Natural killer cell (primary cell): ENCODE measurements around the gene ARID1B. TPM values are rescaled to one million over a fixed set of nuclear protein-coding genes. Genes with fewer than 3 reads are reported as not detected.

ENCODE experiments used
- ATAC-seq, 3 donors: fragments of 150-1000 bp in 2 of 3; fragments of 200-7000 bp in 1 of 3; cut with Tn5 transposase; 1 replicate in 1 of 3; 2 replicates in 2 of 3; pipeline ENCODE4 v1.10.0; 2021; ENCODE audit warnings: mild to moderate bottlenecking in 2 of 3, moderate library complexity in 2 of 3
- DNase-seq, 2 donors: peaks; one replicate each; pipeline versions ENCODE4 v3.0.0 to v3.0.0-alpha.2; 2013 to 2021; ENCODE audit warnings: mixed read lengths in 1 of 2
- H3K27ac ChIP-seq: one replicate; pipeline ENCODE4 v1.5.1; 2013; ENCODE audit warnings: mild to moderate bottlenecking, low read length
- H3K27me3 ChIP-seq: one replicate; pipeline ENCODE4 v1.6.1; 2013; ENCODE audit warnings: low read length; ENCODE audit not compliant: control insufficient read depth, insufficient read depth
- H3K36me3 ChIP-seq: one replicate; pipeline ENCODE4 v1.6.1; 2013; ENCODE audit warnings: low read length; ENCODE audit not compliant: control insufficient read depth, insufficient read depth
- H3K4me1 ChIP-seq: one replicate; pipeline ENCODE4 v1.6.1; 2013; ENCODE audit warnings: low read length; ENCODE audit not compliant: control insufficient read depth, insufficient read depth
- H3K4me3 ChIP-seq: one replicate; pipeline ENCODE4 v1.5.1; 2013; ENCODE audit warnings: low read length
- H3K9me3 ChIP-seq: one replicate; pipeline ENCODE4 v1.6.1; 2013; ENCODE audit warnings: low read length; ENCODE audit not compliant: control insufficient read depth, insufficient read depth
- H3K27ac Mint-ChIP-seq, 2 donors: one replicate each; pipeline ENCODE4 v1.8.0; 2022; ENCODE audit warnings: mild to moderate bottlenecking in 2 of 2, mixed read lengths in 2 of 2, moderate library complexity in 1 of 2
- H3K27me3 Mint-ChIP-seq, 2 donors: one replicate each; pipeline ENCODE4 v1.8.0; 2022; ENCODE audit warnings: low read depth in 2 of 2, mixed read lengths in 2 of 2
- H3K36me3 Mint-ChIP-seq: one replicate; pipeline ENCODE4 v1.8.0; 2022; ENCODE audit warnings: mixed read lengths
- H3K4me1 Mint-ChIP-seq, 2 donors: one replicate each; pipeline ENCODE4 v1.8.0; 2022; ENCODE audit warnings: mixed read lengths in 2 of 2
- H3K4me3 Mint-ChIP-seq: one replicate; pipeline ENCODE4 v1.8.0; 2022; ENCODE audit warnings: mild to moderate bottlenecking, moderate library complexity, mixed read lengths
- H3K9me3 Mint-ChIP-seq, 2 donors: one replicate each; pipeline ENCODE4 v1.8.0; 2022; ENCODE audit warnings: mixed read lengths in 2 of 2
- whole genome bisulfite sequencing: methylation state at CpG from one replicate; pipeline ENCODE4 v1.1.7; 2013; ENCODE audit warnings: missing lambda C conversion rate; ENCODE audit not compliant: insufficient coverage; 5-methylcytosine and 5-hydroxymethylcytosine counted together
- intact Hi-C: fragments of 100-400 bp; cut with micrococcal nuclease; formaldehyde crosslinking; loops from one replicate; pipeline ENCODE4 v1.14.2; 2022
- total RNA-seq, 4 donors: library from RNA; stranded (reverse); fragments of 120-200 nt in 1 of 4; gene quantifications; one replicate each; pipeline versions ENCODE4 v1.2.3 to v1.2.4, GENCODE V29; 2013 to 2022
- TF ChIP-seq, protein P1 (sequence below): fragments of 200-600 bp; IDR thresholded peaks from one replicate; pipeline ENCODE4 v1.8.0; 2022; ENCODE audit warnings: antibody characterized with exemption

ARID1B gene
- total RNA-seq, 3 donors from 2014 or later (not counting 1 experiment from before 2014, with no cell fraction given) = 180 to 201 (median 189) TPM

DNA sequence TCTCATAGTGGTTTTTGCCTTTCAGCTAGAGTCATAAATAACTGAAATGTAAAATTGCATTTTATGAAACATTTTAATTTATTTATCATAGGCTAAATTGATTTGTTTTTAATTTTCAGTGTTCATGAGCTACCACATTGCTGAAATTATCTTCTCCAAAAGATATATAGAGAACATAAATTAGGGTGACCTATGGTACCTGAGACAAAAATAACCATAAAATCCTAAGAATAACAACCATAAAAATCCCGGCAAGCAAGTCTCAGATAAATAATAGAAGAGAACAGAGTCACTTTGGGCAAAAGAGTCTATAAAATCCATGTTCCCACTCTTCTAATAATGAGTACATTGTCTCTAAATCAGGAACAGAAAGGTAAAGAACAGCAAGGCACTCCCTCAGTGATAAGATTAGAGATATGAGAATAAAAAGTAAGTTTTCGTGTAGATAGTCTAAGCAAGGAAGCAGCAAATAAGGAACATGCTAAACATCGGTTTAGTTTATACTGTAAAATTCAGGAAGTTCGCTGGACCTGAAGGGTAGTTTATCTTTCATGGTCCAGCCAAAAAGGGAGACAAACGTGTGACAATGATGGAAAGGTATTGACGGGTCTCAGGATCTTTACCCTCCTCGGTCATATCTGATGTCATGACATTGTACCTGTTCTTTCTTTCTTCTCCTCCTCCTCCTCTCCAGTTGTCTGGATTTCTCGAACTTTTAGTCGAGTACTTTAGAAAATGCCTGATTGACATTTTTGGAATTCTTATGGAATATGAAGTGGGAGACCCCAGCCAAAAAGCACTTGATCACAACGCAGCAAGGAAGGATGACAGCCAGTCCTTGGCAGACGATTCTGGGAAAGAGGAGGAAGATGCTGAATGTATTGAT, 428.5 kb downstream of the ARID1B start:
- 96% methylated on average over 10 of the region's 11 CpGs for WGBS
- no peak overlapping the region for H3K27ac ChIP-seq
- intact Hi-C loops = no loop called here
- H3K4me3 ChIP-seq = no peak overlapping the region
- H3K4me1 ChIP-seq = no peaks in the 10 kb centered on the region
- no peaks in the 10 kb centered on the region for H3K9me3 ChIP-seq
- peaks cover 62% of the 10 kb centered on the region for H3K36me3 ChIP-seq
- H3K27me3 ChIP-seq = no peaks in the 10 kb centered on the region
- no peaks in the 10 kb centered on the region for H3K9me3 Mint-ChIP-seq
- no peak overlapping the region for H3K4me3 Mint-ChIP-seq
- H3K27me3 Mint-ChIP-seq = no peaks in the 10 kb centered on the region
- TF ChIP-seq, protein P1, sequence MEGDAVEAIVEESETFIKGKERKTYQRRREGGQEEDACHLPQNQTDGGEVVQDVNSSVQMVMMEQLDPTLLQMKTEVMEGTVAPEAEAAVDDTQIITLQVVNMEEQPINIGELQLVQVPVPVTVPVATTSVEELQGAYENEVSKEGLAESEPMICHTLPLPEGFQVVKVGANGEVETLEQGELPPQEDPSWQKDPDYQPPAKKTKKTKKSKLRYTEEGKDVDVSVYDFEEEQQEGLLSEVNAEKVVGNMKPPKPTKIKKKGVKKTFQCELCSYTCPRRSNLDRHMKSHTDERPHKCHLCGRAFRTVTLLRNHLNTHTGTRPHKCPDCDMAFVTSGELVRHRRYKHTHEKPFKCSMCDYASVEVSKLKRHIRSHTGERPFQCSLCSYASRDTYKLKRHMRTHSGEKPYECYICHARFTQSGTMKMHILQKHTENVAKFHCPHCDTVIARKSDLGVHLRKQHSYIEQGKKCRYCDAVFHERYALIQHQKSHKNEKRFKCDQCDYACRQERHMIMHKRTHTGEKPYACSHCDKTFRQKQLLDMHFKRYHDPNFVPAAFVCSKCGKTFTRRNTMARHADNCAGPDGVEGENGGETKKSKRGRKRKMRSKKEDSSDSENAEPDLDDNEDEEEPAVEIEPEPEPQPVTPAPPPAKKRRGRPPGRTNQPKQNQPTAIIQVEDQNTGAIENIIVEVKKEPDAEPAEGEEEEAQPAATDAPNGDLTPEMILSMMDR = no peak
- H3K4me1 Mint-ChIP-seq = peaks cover 0 to 4% of the 10 kb centered on the region in 2 donors
- DNase-seq (no peak), ATAC-seq (no peak)
- peak overlapping the region in 1 of 2 donors; percentile 39 for H3K27ac Mint-ChIP-seq
- peaks cover 37% of the 10 kb centered on the region for H3K36me3 Mint-ChIP-seq

- Mint-ChIP-seq H3K4me1 (peaks cover 0 to 4% of the 10 kb centered on the region in 2 donors), H3K27me3 (no peaks in the 10 kb centered on the region), H3K27ac (no peak overlapping the region), H3K36me3 (peaks cover 31% of the 10 kb centered on the region), H3K4me3 (no peak overlapping the region), H3K9me3 (no peaks in the 10 kb centered on the region)
- H3K4me1 ChIP-seq = no peaks in the 10 kb centered on the region
- ATAC-seq = no peak
- no peaks in the 10 kb centered on the region for H3K9me3 ChIP-seq
- H3K4me3 ChIP-seq = no peak overlapping the region
- peaks cover 55% of the 10 kb centered on the region for H3K36me3 ChIP-seq
- TF ChIP-seq, protein P1 = no peak
- DNase-seq = no peak
- intact Hi-C loops = no loop called here
- H3K27me3 ChIP-seq = no peaks in the 10 kb centered on the region
- H3K27ac ChIP-seq = no peak overlapping the region
- 97% methylated on average over 23 of the region's 23 CpGs for WGBS
Measured at GRCh38 chr6:157206359-157206815, 429.2 kb downstream of the ARID1B start.

GRCh38 chr6:157207521-157208076, 430.4 kb downstream of the ARID1B start:
- Mint-ChIP-seq H3K4me3 (no peak overlapping the region), H3K36me3 (peaks cover 24% of the 10 kb centered on the region)
- no peak for ATAC-seq

More at GRCh38 chr6:157207521-157208076, 430.4 kb downstream of the ARID1B start:
- Histone ChIP-seq H3K9me3 (no peaks in the 10 kb centered on the region), H3K27me3 (no peaks in the 10 kb centered on the region), H3K4me3 (no peak overlapping the region), H3K27ac (no peak overlapping the region), H3K4me1 (no peaks in the 10 kb centered on the region), H3K36me3 (peaks cover 48% of the 10 kb centered on the region)
- TF ChIP-seq, protein P1 = no peak
- no peaks in the 10 kb centered on the region for H3K27me3 Mint-ChIP-seq
- DNase-seq = no peak
- peaks cover 0 to 4% of the 10 kb centered on the region in 2 donors for H3K4me1 Mint-ChIP-seq
- no peaks in the 10 kb centered on the region for H3K9me3 Mint-ChIP-seq
- WGBS = 97% methylated on average over 14 of the region's 15 CpGs
- no peak overlapping the region for H3K27ac Mint-ChIP-seq
- intact Hi-C loops = no loop called here
